Stimulated activated CD4-positive, alpha-beta T cell treated with anti-CD3 and anti-CD28 coated beads, TNF-alpha, amount 100 ng/mL, for 48 hours (primary cell): Measurements from ENCODE around the gene DDAH1.

Experiments used
- DNase-seq, 3 donors: peaks; one replicate each; pipeline ENCODE4 v3.0.0-alpha.2; 2020; ENCODE audit warnings: low read depth in 3 of 3

DDAH1 gene

DNA sequence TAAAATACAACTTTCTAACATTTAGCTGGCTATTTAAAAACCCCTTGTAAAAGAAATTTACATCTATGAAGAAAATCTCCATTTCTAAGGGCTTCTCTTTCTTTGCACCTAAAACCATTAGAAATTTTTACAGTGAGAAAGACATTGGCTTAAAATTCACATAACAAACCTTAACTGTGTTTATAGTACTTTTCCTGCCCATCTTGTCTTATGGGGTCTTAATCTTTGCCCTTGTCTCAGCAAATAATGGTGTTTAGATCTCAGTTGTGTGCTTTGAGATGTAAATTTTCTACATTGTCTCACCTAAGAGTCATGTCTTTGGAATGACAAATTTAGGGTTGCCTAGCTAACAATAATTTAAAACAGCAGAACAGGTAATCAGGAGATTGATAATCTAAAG, 71.5 kb downstream of the DDAH1 start:
- no peak for DNase-seq

DNA sequence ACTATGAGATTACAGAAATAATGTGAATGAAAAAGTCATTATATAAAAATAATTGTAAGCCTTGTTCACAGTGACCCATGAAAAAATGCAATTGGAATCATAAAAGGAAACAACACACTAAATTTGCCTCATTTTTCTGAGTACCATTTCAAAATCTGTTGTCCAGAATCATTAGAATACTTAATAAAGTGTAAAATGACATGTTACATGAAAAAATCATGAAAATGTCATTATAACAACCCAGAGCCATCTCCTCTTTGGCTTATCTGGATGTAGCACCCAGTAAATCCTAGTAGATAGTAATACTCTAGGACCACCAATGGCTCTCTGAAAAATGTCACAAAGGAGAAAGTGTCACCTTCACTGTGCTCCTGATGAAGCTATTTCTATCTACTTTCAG, 76.5 kb downstream of the DDAH1 start:
- DNase-seq = no peak

DNA sequence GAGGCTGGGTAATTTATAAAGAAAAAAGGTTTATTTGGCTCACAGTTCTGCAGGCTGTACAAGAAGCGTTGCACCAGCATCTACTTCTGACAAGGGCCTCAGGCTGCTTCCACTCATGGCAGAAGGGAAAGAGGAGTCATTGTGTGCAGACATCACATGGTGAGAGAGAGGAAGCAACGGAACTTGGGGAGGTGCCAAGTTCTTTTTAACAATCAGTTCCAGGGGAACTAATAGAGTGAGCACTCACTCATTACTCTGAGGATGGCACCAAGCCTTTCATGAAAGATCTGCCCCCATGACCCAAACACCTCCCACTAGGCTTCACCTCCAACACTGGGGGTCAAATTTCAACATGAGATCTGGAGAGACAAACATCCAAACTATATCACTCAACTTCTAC, 77.2 kb downstream of the DDAH1 start:
- no peak for DNase-seq

DNA sequence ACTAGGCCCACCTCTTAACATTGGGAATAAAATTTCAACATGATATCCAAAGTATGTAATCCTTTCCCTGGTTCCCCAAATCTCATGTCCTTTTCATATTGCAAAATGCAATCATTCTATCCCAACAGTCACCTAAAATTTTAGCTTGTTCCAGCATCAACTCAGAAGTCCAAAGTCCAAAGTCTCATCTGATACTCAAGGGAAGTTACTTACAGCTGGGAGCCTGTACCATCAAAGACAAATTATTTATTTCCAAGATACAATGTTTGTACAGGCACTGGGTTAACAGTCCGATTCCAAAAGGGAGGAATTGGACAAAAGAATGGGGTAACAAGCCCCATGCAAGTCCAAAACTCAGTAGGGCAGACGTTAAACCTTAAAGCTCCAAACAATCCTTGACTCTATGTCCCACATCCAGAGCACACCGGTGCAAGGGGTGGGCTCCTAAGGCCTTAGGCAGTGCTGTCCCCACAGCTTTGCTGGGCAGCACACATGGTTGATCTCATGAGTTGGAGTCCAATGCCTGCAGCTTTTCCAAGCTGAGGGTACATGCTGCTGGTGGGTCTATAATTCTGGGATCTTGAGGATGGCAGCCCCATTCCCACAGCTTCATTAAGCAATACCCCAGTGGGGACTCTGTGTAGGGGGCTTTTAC, 78.8 kb downstream of the DDAH1 start:
- no peak for DNase-seq

DNA sequence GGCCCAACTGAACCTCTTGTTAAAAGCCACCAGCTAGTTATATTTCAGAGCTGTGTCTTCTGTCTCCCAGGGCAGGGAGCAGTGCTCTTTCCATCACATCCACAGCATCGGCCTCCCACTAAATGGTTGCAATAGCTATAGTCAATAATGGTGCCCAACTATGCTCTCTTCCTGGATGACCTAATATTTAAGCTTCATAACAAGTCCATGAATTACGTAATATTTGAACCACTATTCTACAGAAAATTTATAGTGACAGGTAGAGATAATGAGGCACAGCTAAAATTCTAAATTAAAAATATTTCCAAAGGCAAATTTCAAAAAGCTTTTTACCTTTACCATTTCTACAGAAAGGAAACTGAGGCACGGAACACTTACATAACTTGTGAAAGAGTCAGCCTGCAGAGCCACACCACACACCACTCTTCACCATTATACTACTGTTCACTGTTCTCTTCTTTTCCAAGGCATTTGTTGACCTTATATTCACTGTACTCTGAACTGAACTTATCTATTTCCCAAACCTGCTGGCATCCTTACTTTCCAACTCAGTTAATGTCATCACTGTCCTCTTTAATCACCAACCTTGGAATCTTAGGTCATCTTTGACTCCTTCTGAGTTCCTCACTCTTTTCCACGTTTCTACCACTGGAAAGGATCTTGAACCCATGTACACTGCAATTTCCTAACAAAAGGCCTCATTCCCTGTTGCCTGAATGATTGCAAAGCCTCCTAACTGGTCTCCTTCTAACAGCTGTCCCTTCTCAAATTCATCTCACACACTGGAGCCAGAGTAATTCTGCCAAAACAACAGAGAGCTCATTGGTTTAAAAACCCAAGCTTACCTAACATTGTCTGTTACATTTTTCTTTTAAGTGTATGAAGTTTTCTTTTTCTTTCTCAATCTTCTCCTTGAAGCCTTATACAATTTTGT, 85.5 kb downstream of the DDAH1 start:
- no peak for DNase-seq

DNA sequence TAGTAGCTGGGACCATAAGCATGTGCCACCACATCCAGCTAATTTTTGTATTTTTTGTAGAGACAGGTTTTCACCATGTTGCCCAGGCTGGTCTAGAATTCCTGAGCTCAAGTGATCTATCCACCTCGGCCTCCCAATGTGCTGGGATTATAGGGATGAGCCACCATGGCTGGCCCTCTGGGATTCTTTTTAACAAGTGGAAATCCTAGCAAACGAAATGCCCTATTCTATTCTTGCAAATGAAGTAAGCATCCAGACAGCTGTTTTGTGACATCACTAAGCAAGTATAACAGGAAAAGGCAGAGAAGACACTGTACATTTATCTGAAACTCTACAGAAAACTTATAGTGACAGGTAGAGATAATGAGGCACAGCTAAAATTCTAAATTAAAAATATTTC, 86.4 kb downstream of the DDAH1 start:
- no peak for DNase-seq

DNA sequence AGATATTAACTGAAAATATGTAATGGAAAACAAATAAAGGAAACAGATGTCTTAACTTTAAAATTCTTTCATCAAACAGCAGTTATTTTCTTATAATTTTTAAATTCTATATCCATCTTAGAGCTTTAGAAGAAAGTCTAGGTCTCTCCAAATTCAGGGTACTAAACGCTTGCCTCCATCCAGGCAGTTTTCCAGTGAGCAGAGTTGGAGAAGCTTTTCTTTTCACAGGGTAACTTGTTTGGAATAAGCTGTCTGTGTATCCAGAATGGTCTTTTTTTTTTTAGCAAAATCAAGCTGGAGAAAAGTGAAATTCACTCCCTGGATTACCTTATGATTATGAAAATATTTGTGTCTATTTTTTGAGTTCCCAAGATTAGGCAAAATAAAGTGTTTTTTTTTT, 88.6 kb downstream of the DDAH1 start:
- no peak for DNase-seq

DNA sequence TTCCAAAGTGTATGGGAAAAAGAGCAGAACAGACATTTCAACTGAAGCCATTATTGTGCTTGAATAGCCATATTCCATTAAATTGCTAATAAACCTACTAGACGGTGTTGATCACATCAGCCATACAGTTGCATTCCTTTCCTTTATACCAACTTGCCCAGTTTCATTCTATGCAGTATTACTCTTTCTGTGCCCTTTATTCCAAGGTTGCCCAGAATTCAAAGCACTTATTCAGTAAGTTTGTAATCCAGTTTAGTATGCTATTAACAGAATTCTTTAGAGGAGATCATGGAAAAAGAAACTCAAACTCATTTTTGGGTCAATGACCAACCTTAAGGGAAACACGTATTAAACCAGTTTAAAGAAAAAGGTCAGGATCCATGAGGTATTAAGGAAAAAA, 89.5 kb downstream of the DDAH1 start:
- no peak for DNase-seq

DNA sequence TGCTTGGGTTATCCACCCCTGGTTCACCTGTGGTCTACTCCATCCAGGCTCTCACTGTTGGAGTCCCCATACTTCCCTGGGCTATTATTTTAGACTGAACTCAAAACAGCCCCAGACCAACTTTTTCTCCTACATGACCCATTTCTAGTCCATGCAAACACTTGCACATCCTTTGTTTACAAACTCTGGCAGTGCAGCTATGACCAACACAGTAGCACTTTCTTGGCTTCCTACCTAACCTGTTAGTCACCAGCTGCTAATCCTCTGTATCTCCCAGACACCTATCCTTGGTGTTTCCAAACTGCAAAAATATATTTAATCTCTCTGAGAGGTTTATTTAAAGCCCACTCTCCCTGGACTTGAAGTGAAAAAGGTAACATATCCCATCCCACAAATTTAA, 90.8 kb downstream of the DDAH1 start:
- DNase-seq = no peak

DNA sequence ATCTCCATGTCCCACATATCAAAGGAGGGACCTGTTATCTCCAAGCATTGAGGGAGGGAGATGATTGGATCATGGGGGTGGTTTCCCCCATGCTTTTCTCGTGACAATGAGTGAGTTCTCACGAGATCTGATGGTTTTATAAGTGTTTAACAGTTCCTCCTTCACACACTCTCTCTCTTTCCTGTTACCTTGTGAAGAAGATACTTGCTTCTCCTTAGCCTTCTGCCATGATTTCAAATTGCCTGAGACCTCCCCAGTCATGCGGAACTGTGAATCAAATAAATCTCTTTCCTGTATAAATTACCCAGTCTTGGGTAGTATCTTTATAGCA, 91.6 kb downstream of the DDAH1 start:
- no peak for DNase-seq

DNA sequence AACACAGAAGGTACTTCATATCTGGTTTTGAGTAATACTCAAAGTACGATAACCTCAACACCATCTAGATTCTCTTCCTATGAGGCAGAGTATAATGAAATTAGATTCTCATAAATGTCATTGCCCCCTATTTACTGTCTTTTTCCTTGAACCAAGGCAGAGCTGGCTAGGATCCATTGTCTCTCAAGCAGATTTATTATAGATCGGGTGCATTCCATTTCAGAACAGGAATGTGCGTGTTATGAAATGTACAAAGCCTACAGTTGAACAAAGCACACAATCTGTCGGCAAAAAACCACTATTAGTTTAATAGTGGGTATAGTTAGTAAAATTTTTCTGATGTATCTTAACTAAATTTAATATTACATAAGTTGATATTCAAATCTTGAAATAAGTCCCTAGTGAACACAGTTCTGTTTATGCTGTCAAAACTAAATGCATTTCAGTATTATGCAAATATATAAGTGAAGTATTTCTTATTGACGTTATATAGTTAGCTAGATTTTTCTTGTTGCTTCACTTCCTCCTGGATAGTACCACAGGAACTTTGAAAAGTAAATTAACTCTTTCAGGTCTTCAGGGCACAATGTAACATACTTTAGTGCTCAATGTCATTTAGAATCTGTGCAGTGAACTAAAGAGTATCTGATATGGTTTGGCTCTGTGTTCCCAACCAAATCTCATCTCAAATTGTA, 92.1 kb downstream of the DDAH1 start:
- no peak for DNase-seq

DNA sequence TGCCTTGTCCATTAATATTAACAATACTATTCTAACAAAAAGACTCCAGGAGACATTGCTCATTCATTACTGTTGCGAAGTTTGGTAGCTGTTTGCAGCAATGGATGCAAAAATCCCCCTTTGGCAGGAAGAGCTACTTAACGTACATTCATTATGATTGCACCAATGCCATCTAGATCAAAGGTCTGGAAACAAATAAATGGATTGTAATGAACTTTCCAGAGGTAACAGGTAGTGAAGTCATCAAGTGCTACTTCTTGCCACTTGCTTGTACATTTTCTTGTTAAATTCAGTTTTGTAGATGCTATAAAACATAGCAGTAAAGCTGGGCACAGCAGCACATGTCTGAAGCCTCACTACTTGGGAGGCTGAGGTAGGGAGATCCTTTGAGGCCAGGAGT, 93.9 kb downstream of the DDAH1 start:
- no peak for DNase-seq

DNA sequence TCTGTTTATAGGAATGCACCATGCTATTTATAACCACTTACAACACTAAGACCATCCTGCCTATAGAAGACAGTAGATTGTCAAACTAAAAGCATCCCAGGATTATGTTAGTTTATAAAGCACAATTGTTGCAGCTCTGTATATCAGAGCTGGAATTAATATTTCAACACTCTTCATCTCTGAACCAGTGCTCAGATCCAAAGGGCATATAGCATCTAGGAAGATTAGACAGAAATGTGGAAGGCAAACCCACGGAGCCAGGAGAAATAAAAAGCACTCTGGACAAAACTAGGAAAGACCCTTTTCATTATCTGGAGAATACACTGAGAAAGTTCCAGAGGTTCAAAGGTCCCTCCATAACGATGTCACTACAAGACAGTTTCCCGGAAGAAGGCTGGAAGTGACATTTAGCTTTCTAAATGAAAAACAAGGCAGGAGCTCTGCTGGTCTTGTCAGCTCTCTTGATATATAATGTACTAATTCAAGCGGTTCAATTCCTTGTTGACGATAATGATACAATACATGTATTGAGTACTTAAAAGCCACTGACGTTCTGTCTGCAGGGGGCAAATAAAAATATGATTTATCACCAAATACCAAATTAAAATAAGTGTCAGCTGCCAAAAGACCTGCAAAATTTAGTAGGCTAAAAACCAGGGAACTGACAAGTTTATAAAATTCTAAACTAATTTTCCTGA, 96.7 kb downstream of the DDAH1 start:
- no peak for DNase-seq

DNA sequence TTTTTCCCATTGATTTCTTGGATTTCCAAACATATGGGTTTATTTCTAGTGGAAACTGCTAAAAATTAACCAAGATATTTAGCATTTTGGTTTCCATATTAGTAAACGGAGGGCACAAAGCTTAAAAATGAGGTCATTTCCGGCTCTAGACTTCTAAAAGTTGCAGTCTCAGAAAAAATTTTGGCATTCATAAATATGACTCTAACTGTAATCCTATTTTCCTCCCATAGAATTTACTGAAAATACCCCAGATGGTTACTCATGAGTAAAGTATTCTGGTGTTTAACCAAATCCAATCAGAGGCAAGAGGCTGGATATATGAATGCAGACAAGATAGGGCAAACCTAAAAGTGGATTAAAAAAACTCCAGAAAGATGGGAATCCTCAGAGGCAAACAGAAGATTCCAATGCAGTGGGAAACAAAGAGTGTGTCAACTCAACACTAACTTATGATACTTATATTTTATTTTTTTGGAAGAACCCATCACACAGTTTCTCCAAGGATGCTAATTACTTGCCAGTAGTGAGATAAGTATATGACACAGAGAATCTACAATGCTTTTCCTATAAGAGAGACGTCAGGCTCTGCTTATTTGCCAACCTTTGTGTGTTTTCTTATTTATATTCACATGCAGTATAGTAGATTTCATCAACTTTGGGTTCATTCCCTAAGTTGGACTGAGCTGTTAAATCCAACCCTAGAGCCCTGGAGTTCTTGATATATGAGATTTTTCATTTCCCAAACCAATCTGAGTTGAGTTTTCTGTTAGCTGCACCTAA, 98.4 kb downstream of the DDAH1 start:
- no peak for DNase-seq

DNA sequence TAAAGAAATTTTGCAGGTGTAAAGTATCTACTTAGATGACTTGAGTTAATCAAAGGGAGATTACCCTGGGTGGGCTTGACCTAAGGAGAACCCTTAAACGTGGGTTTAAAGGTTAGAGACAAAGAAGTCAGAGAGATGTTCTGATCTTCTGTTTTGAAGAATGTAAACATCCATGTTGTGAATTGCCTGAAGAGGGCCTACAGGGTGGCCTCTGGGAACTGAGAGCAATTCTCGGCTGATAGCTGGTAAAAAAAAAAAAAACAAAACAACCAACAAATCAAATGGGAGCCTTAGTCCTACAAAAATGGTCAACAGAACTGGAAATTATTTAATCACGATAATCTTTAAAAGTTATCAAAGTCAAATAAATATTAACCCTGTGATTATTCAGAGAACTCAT, 99.1 kb downstream of the DDAH1 start:
- DNase-seq = no peak

DNA sequence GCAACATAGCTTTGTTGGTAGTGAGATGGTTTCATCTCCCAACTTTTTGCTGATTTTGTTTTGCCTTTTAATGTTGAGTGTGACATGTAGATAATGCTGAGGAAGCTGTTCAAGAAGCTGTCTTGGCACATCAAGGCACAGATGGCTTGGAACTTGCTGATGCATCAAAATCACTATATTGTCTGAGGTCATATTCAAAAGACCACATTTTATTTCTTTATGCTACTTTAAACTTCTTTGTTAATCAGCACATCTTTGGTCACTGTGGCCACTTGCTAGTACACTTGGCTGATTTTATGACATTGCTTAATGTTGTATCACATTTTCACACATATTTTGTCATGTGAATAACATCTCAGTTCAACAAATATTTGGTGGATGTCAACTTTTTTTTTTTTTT, 101.4 kb downstream of the DDAH1 start:
- DNase-seq = no peak

DNA sequence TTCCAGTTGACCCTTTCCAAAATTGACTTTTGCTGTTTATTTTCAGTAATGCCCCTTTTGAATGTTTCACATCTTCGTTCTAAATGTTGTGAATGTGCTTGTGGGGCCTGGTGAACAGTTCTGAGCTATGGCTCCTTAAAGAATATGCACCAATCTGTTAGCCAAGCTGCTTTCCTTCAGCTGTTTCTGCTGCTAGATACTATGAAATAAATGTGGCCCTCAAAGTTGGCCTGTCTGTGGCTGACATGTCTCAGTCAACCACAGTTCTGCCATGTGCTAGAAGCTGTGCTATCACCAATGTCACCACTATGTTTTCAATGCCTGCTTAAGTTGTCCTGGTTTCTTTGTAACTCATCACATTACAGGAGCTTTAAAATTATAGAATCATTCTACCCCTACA, 101.9 kb downstream of the DDAH1 start:
- no peak for DNase-seq

DNA sequence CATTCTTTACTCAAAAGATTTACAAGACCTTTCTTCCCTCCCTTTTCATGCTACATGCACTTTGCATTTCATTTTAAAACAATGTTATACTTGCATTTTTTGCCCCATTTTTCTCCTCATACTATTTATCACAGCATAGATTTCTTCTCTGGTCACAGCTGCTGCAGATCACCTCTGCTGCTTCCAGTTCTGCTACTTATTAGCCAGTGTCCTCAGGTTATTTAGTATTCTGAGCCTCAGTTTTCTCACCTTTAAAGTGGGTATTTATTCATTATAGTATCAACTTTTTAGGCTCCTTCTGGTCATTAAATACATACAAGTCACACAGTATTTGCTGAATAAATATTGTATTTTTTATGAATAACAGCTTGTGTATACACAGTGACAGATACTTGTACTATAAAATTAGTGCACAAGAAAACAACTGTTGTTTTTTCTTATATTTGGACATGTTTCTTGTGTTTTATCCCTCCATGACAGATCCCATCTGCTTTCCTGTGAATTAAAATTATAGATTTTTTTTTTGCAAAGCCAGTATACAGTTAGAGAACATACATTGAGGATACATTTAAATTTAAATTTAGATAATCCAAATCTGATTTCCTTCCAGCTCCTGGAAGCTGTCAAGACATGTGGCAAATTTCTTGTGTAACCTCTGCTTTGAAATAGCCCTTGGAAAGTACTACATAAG, 103.2 kb downstream of the DDAH1 start:
- DNase-seq = no peak

DNA sequence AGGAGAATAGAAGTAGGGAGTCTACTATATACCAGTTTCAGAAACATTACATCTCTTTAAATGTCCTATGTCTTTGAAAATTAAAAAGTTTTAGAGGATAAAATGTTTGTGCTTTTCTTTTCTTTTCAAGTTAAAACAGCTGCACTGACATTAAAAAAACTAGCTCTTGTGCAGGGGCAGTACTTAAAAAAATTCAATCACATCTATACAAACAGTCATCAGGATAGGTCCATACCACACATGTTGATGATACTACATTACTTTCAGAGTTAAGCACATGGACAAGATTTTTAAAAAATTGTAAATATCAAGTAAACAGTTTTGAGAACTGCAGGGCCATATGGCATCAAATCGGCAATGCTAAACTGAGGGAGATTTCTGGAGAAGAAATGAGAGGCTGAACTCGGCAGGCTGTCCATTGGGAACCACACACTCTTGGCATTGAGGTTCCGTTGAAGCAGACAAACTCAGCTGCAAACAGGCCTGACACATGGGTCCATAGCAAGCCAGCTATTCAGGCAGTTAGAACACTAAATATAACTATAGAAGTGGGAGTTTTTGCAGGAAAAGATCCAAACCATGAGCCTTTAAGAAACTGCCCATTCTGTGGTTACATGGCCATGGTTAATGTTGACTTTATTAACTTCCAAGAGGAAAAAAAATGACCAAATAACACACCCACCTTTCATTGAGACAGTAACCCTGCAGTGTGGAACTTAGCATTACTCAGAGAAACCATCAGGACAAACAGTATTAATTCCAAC, 104.0 kb downstream of the DDAH1 start:
- DNase-seq = no peak
